Measurements from ENCODE around the gene GORAB. TPM values are rescaled to one million over a fixed set of nuclear protein-coding genes. Genes with fewer than 3 reads are reported as not detected.

GORAB gene
- polyA plus RNA-seq, 1 donor from 2014 or later, result 17.8 TPM

GRCh38 chr1:170513138-170513537 lies 18.8 kb upstream of the GORAB start:
- TF ChIP-seq RAD21 (conservative IDR thresholded peaks at IDR 0.05) (no peak), SMC3 (conservative IDR thresholded peaks at IDR 0.05; ENCODE audit: poor library complexity) (no peak), MXI1 (conservative IDR thresholded peaks at IDR 0.05; ENCODE audit: poor library complexity, severe bottlenecking) (no peak), EZH2 (IDR thresholded peaks at IDR 0.05; ENCODE audit: borderline replicate concordance, insufficient read depth, low read length, poor library complexity, severe bottlenecking) (no peak), EP300 (conservative IDR thresholded peaks at IDR 0.05; ENCODE audit: poor library complexity, severe bottlenecking) (no peak), TAF1 (IDR thresholded peaks at IDR 0.05; ENCODE audit: low read depth) (no peak), CTCF (IDR thresholded peaks at IDR 0.05; ENCODE audit: poor library complexity, severe bottlenecking) (no peak), REST (IDR thresholded peaks at IDR 0.05; ENCODE audit: borderline replicate concordance) (no peak), POLR2AphosphoS5 (IDR thresholded peaks at IDR 0.05) (no peak)
- Histone ChIP-seq H3K27ac (ENCODE audit: low read length) (no peak overlapping the region), H3K9me2 (ENCODE audit: insufficient read depth, low read length) (no peaks in the 10 kb centered on the region), H4K20me1 (ENCODE audit: insufficient read depth) (no peaks in the 10 kb centered on the region), H3K9me3 (ENCODE audit: low read length) (no peaks in the 10 kb centered on the region), H3K4me2 (ENCODE audit: low read length) (no peak overlapping the region), H3K9ac (ENCODE audit: low read length) (no peak overlapping the region), H2AFZ (ENCODE audit: low read depth, low read length) (no peak overlapping the region), H3K27me3 (ENCODE audit: insufficient read depth, low read depth, low read length) (no peaks in the 10 kb centered on the region), H3K4me3 (ENCODE audit: low read length) (no peak overlapping the region), H3K36me3 (ENCODE audit: insufficient read depth, low read length) (no peaks in the 10 kb centered on the region), H3K79me2 (replicated peaks; ENCODE audit: insufficient read depth, low read length) (no peaks in the 10 kb centered on the region), H3F3A (ENCODE audit: insufficient read depth, low read length, poor library complexity, severe bottlenecking) (no peaks in the 10 kb centered on the region)

- Histone ChIP-seq H3K9me2 (ENCODE audit: insufficient read depth, low read length) (no peaks in the 10 kb centered on the region), H2AFZ (ENCODE audit: low read depth, low read length) (no peak overlapping the region), H3K27me3 (ENCODE audit: insufficient read depth, low read depth, low read length) (no peaks in the 10 kb centered on the region), H3K9ac (ENCODE audit: low read length) (no peak overlapping the region), H3K4me3 (ENCODE audit: low read length) (no peak overlapping the region), H3K9me3 (ENCODE audit: low read length) (no peaks in the 10 kb centered on the region), H3K79me2 (replicated peaks; ENCODE audit: insufficient read depth, low read length) (no peaks in the 10 kb centered on the region), H4K20me1 (ENCODE audit: insufficient read depth) (no peaks in the 10 kb centered on the region), H3K4me2 (ENCODE audit: low read length) (no peak overlapping the region), H3F3A (ENCODE audit: insufficient read depth, low read length, poor library complexity, severe bottlenecking) (no peaks in the 10 kb centered on the region), H3K27ac (ENCODE audit: low read length) (no peak overlapping the region), H3K36me3 (ENCODE audit: insufficient read depth, low read length) (no peaks in the 10 kb centered on the region)
- no peak for TF ChIP-seq POLR2AphosphoS5 (IDR thresholded peaks at IDR 0.05)
Measured at GRCh38 chr1:170518185-170518834, 13.7 kb upstream of the GORAB start.
